ENCODE data around the gene CYSLTR1. TPM values are rescaled to one million over a fixed set of nuclear protein-coding genes. Genes with fewer than 3 reads are reported as not detected.
"Not testable (repeated sequence)": the region's sequence is repeated elsewhere in the genome, so short reads cannot be mapped to it uniquely, and the experiment has no call there.

CYSLTR1 gene
- total RNA-seq, 1 donor, result 1.3 TPM

GRCh38 chrX:78316265-78316664 lies 11.1 kb downstream of the CYSLTR1 start:
- H3K4me3 ChIP-seq (ENCODE audit: low read depth, low read length), result no peak overlapping the region
- TF ChIP-seq, protein P1, sequence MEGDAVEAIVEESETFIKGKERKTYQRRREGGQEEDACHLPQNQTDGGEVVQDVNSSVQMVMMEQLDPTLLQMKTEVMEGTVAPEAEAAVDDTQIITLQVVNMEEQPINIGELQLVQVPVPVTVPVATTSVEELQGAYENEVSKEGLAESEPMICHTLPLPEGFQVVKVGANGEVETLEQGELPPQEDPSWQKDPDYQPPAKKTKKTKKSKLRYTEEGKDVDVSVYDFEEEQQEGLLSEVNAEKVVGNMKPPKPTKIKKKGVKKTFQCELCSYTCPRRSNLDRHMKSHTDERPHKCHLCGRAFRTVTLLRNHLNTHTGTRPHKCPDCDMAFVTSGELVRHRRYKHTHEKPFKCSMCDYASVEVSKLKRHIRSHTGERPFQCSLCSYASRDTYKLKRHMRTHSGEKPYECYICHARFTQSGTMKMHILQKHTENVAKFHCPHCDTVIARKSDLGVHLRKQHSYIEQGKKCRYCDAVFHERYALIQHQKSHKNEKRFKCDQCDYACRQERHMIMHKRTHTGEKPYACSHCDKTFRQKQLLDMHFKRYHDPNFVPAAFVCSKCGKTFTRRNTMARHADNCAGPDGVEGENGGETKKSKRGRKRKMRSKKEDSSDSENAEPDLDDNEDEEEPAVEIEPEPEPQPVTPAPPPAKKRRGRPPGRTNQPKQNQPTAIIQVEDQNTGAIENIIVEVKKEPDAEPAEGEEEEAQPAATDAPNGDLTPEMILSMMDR (IDR thresholded peaks at IDR 0.05; ENCODE audit: insufficient read depth, low read length), result no peak
- DNase-seq (ENCODE audit: low read depth), result peak; percentile 3

GRCh38 chrX:78315745-78316144 lies 11.7 kb downstream of the CYSLTR1 start:
- TF ChIP-seq, protein P1 (IDR thresholded peaks at IDR 0.05; ENCODE audit: insufficient read depth, low read length), result no peak
- H3K4me3 ChIP-seq (ENCODE audit: low read depth, low read length), result no peak overlapping the region
- no peak for DNase-seq (ENCODE audit: low read depth)

DNA sequence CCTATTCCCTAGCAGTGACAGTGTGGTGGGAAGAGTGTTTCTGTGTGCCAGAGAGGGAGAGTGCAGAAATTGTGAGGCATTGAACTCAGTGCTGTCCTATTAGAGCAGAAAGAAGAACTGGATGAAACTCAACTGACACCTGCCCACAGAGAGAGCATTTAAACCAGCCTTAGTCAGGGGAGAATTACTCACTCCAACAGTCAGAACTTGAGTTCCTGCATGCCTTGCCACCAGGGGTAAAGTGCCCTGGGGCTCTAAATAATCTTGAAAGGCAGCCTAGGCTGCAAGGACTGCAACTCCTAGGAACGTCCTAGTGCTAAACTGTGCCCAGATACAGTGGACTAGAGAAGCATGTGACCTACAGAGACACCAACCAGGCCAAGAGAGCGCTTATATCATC lies 12.8 kb downstream of the CYSLTR1 start:
- TF ChIP-seq, protein P1 (IDR thresholded peaks at IDR 0.05; ENCODE audit: insufficient read depth, low read length), result no peak
- H3K4me3 ChIP-seq (ENCODE audit: low read depth, low read length), result no peak overlapping the region
- DNase-seq (ENCODE audit: low read depth), result no peak

DNA sequence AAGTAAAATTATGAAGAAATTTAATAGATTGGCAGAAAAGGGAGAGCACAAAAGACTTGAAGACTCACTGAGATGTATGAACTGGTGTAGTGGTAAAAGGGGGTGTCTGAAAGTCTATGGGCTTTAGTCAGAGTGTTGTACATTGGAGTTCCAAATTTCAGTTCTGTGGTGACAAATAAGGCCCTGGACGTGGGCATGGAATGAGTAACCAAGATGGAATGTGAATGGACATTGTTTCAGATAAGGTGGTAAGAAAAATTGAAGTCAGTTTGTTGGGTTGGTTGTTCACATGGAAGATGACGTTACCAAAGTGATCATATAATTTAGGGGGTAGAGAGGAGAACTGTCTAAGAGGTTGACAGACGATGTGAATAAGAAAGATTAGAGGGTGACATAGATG lies 13.9 kb downstream of the CYSLTR1 start:
- no peak overlapping the region for H3K4me3 ChIP-seq (ENCODE audit: low read depth, low read length)

DNA sequence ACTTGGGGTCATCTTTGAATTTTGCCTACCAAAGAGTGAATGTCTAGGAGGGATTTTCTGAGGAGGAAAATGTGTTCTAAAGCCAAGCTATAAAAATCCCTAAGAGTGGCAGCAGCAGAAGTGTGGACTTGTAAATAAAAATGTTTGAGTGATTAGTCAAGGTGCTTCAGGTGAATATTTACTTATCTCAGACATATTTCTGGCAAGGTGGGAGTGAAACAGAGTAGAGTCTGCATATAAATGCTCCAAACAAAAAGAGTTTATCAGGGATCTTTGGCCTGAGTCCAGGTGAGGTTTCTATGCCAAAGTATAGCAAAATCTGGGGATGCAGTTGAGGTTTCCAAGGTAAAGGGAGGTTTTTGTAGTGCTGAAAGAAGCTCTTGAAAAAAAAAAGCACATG lies 19.7 kb downstream of the CYSLTR1 start:
- TF ChIP-seq, protein P1 (IDR thresholded peaks at IDR 0.05; ENCODE audit: insufficient read depth, low read length), result no peak
- no peak for DNase-seq (ENCODE audit: low read depth)
- H3K4me3 ChIP-seq (ENCODE audit: low read depth, low read length), result no peak overlapping the region

More for the DNA sequence above, 13.9 kb downstream of the CYSLTR1 start:
- DNase-seq (ENCODE audit: low read depth), result peak; percentile 20
- TF ChIP-seq, protein P1 (IDR thresholded peaks at IDR 0.05; ENCODE audit: insufficient read depth, low read length), result no peak

- TF ChIP-seq, protein P1 (IDR thresholded peaks at IDR 0.05; ENCODE audit: insufficient read depth, low read length), result no peak
Measured at GRCh38 chrX:78303086-78303485, 24.3 kb downstream of the CYSLTR1 start.

DNA sequence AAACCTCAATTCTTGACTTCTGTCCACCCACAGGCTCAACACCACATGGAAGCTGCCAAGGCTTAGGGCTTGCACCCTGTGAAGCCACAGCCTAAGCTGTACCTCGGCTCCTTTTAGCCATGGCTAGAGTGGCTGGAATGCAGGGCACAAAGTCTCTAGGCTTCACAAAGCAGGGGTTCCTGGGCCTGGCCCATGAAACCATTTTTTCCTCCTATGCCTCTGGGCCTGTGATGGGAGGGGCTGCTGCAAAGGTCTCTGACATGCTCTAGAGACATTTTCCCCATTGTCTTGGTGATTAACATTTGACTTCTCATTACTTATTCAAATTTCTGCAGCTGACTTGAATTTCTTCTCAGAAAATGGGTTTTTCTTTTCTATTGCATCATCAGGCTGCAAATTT lies 26.5 kb downstream of the CYSLTR1 start:
- not testable (repeated sequence) for H3K4me3 ChIP-seq (ENCODE audit: low read depth, low read length); DNase-seq (ENCODE audit: low read depth)

More at GRCh38 chrX:78303086-78303485, 24.3 kb downstream of the CYSLTR1 start:
- no peak for DNase-seq (ENCODE audit: low read depth)
- no peak overlapping the region for H3K4me3 ChIP-seq (ENCODE audit: low read depth, low read length)
